ENCODE results near the gene ASTN1.

ASTN1 gene

DNA sequence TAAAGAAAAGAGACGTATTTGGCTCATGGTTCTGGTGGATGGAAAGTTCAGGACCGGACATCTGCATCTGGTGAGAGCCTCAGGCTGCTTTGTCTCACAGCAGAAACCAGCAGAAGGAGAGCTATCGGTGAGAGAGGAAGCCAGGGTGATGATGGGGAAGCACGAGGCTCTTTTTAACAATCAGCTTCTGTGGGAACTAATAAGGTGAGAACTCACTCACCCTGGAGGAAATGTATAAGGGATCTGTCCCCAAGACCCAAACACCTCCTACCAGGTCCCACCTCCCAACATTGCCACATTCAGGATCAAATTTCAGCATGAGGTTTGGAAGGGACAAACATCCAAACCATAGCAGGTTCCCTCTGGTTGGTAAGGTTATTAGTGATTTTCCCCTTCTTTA is 32.8 kb downstream of the ASTN1 start:
- Histone ChIP-seq H3K36me3 (ENCODE audit: control insufficient read depth in 2 of 2, insufficient read depth in 2 of 2, low read length in 2 of 2) (no peaks in the 10 kb centered on the region), H3K9ac (ENCODE audit: low read length in 2 of 2) (no peak overlapping the region), H3K4me3 (ENCODE audit: low read length in 2 of 2) (no peak overlapping the region), H3K27me3 (ENCODE audit: control insufficient read depth in 1 of 2, insufficient read depth in 2 of 2, low read length in 2 of 2) (peaks cover 0 to 2% of the 10 kb centered on the region in 2 donors), H3K9me3 (ENCODE audit: control insufficient read depth in 2 of 2, low read length in 2 of 2) (no peaks in the 10 kb centered on the region), H3K4me1 (ENCODE audit: control insufficient read depth, insufficient read depth, low read length) (no peaks in the 10 kb centered on the region), H3K27ac (ENCODE audit: low read length) (no peak overlapping the region)

- Histone ChIP-seq H3K4me1 (ENCODE audit: control insufficient read depth, insufficient read depth, low read length) (no peaks in the 10 kb centered on the region), H3K27me3 (ENCODE audit: control insufficient read depth in 1 of 2, insufficient read depth in 2 of 2, low read length in 2 of 2) (peaks cover 0 to 2% of the 10 kb centered on the region in 2 donors), H3K36me3 (ENCODE audit: control insufficient read depth in 2 of 2, insufficient read depth in 2 of 2, low read length in 2 of 2) (no peaks in the 10 kb centered on the region), H3K27ac (ENCODE audit: low read length) (no peak overlapping the region), H3K9ac (ENCODE audit: low read length in 2 of 2) (no peak overlapping the region), H3K4me3 (ENCODE audit: low read length in 2 of 2) (no peak overlapping the region), H3K9me3 (ENCODE audit: control insufficient read depth in 2 of 2, low read length in 2 of 2) (no peaks in the 10 kb centered on the region)
These were observed 34.0 kb downstream of the ASTN1 start for GRCh38 chr1:177130451-177130945.

DNA sequence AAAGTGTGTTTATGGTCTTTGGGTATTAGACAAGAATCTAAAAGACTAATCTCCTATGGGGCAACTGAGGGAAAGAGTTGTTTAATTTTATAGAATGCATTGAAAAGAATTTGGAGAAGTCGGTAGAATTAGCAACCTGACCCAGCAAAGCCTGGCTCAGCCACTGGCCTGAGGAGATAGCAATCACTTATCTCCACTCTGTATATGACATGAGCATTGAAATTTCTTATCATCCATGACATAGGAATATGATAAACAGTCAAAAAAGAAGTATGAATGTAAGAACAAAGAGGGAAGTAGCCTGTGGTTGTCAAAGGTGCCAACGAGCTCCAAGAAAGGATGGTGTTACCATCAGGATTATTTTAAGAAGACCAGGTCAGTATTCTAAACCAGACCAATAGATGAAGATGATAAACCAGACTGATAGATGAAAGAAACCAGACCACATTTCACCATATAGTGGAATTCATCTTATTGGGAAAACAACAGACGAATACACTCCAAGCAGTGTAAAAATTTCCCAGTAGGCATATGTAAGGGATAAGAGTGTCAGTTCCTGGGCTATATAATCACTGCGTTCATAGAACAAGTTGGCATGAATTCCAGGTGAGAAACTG is 35.7 kb downstream of the ASTN1 start:
- Histone ChIP-seq H3K9ac (ENCODE audit: low read length in 2 of 2) (no peak overlapping the region), H3K36me3 (ENCODE audit: control insufficient read depth in 2 of 2, insufficient read depth in 2 of 2, low read length in 2 of 2) (no peaks in the 10 kb centered on the region), H3K27me3 (ENCODE audit: control insufficient read depth in 1 of 2, insufficient read depth in 2 of 2, low read length in 2 of 2) (peaks cover 0 to 2% of the 10 kb centered on the region in 2 donors), H3K4me1 (ENCODE audit: control insufficient read depth, insufficient read depth, low read length) (no peaks in the 10 kb centered on the region), H3K27ac (ENCODE audit: low read length) (no peak overlapping the region), H3K4me3 (ENCODE audit: low read length in 2 of 2) (no peak overlapping the region), H3K9me3 (ENCODE audit: control insufficient read depth in 2 of 2, low read length in 2 of 2) (no peaks in the 10 kb centered on the region)

- no peaks in the 10 kb centered on the region for H3K9me3 ChIP-seq (ENCODE audit: control insufficient read depth in 2 of 2, low read length in 2 of 2)
- H3K27me3 ChIP-seq (ENCODE audit: control insufficient read depth in 1 of 2, insufficient read depth in 2 of 2, low read length in 2 of 2), result peaks cover 0 to 2% of the 10 kb centered on the region in 2 donors
- no peak overlapping the region for H3K4me3 ChIP-seq (ENCODE audit: low read length in 2 of 2)
- H3K27ac ChIP-seq (ENCODE audit: low read length), result no peak overlapping the region
- H3K36me3 ChIP-seq (ENCODE audit: control insufficient read depth in 2 of 2, insufficient read depth in 2 of 2, low read length in 2 of 2), result no peaks in the 10 kb centered on the region
- no peaks in the 10 kb centered on the region for H3K4me1 ChIP-seq (ENCODE audit: control insufficient read depth, insufficient read depth, low read length)
- no peak overlapping the region for H3K9ac ChIP-seq (ENCODE audit: low read length in 2 of 2)
These were observed 38.2 kb downstream of the ASTN1 start for GRCh38 chr1:177126267-177126666.

GRCh38 chr1:177124577-177125278 is 39.8 kb downstream of the ASTN1 start:
- H3K9ac ChIP-seq (ENCODE audit: low read length in 2 of 2), result no peak overlapping the region
- no peaks in the 10 kb centered on the region for H3K9me3 ChIP-seq (ENCODE audit: control insufficient read depth in 2 of 2, low read length in 2 of 2)
- H3K27ac ChIP-seq (ENCODE audit: low read length), result no peak overlapping the region
- H3K36me3 ChIP-seq (ENCODE audit: control insufficient read depth in 2 of 2, insufficient read depth in 2 of 2, low read length in 2 of 2), result no peaks in the 10 kb centered on the region
- H3K27me3 ChIP-seq (ENCODE audit: control insufficient read depth in 1 of 2, insufficient read depth in 2 of 2, low read length in 2 of 2), result peaks cover 0 to 2% of the 10 kb centered on the region in 2 donors
- H3K4me1 ChIP-seq (ENCODE audit: control insufficient read depth, insufficient read depth, low read length), result no peaks in the 10 kb centered on the region
- no peak overlapping the region for H3K4me3 ChIP-seq (ENCODE audit: low read length in 2 of 2)

DNA sequence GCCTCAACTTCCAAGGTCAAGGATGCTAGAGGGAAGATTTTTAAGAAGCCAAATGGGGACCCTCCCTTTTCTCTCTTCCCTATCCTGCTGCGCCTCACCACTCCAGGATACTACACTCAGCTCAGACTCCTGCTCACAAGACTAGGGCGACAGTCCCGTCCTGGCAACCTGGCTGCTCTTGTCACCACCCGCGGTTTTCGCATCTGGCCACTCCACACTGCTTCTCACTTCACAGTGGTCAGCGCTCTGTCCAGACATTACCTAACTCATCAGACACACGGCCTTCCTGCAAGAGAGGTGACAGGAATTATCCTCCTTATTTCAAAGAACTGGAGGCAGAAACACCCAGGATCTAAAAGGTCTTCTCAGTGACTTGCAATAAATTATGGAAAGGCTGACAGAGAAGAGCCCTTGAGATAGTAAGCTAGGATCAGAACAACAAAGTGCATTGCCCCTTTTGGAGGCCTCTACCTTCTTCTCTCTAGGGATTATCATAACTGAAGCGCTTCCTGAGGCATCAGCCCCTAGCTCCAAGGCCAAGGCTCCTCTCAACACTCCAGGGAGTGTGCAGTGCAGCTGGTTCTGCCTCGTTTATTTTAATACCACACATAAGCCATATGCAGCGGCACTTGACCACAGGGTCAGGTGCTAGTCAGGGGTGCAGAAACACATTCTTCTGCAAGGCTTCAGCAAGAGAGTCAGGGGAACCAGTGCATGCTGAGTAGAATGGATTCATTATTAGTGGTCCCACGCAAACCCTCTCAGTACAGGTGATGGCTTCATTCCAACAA is 41.9 kb downstream of the ASTN1 start:
- Histone ChIP-seq H3K27ac (ENCODE audit: low read length) (no peak overlapping the region), H3K9ac (ENCODE audit: low read length in 2 of 2) (no peak overlapping the region), H3K4me1 (ENCODE audit: control insufficient read depth, insufficient read depth, low read length) (no peaks in the 10 kb centered on the region), H3K9me3 (ENCODE audit: control insufficient read depth in 2 of 2, low read length in 2 of 2) (no peaks in the 10 kb centered on the region), H3K27me3 (ENCODE audit: control insufficient read depth in 1 of 2, insufficient read depth in 2 of 2, low read length in 2 of 2) (peaks cover 0 to 6% of the 10 kb centered on the region in 2 donors), H3K36me3 (ENCODE audit: control insufficient read depth in 2 of 2, insufficient read depth in 2 of 2, low read length in 2 of 2) (no peaks in the 10 kb centered on the region), H3K4me3 (ENCODE audit: low read length in 2 of 2) (no peak overlapping the region)

DNA sequence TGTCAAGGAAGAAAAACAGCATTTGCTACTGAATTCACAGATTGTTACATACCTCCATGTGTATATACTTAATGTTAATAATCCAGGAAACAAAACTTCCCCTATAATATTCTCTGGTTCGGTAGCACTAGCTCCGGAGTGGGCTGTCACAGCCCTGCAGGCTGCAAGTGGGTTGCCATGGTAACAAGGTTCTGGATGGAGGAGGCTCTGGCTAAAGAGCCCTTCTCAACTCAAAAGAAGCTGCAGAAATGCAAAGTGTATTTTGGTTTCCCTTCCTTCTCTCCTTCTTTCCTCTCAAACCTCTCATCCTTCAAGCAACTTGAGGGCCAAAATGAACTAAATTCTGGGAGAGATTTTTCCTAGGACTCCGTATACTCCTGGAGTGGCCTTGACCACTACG is 45.2 kb downstream of the ASTN1 start:
- peaks cover 0 to 4% of the 10 kb centered on the region in 2 donors for H3K27me3 ChIP-seq (ENCODE audit: control insufficient read depth in 1 of 2, insufficient read depth in 2 of 2, low read length in 2 of 2)
- H3K9me3 ChIP-seq (ENCODE audit: control insufficient read depth in 2 of 2, low read length in 2 of 2), result no peaks in the 10 kb centered on the region
- no peaks in the 10 kb centered on the region for H3K4me1 ChIP-seq (ENCODE audit: control insufficient read depth, insufficient read depth, low read length)
- no peak overlapping the region for H3K9ac ChIP-seq (ENCODE audit: low read length in 2 of 2)
- no peak overlapping the region for H3K4me3 ChIP-seq (ENCODE audit: low read length in 2 of 2)
- no peak overlapping the region for H3K27ac ChIP-seq (ENCODE audit: low read length)
- no peaks in the 10 kb centered on the region for H3K36me3 ChIP-seq (ENCODE audit: control insufficient read depth in 2 of 2, insufficient read depth in 2 of 2, low read length in 2 of 2)

- H3K4me3 ChIP-seq (ENCODE audit: low read length in 2 of 2), result no peak overlapping the region
- no peak overlapping the region for H3K9ac ChIP-seq (ENCODE audit: low read length in 2 of 2)
- H3K9me3 ChIP-seq (ENCODE audit: control insufficient read depth in 2 of 2, low read length in 2 of 2), result no peaks in the 10 kb centered on the region
- peaks cover 0 to 4% of the 10 kb centered on the region in 2 donors for H3K27me3 ChIP-seq (ENCODE audit: control insufficient read depth in 1 of 2, insufficient read depth in 2 of 2, low read length in 2 of 2)
- H3K36me3 ChIP-seq (ENCODE audit: control insufficient read depth in 2 of 2, insufficient read depth in 2 of 2, low read length in 2 of 2), result no peaks in the 10 kb centered on the region
- no peak overlapping the region for H3K27ac ChIP-seq (ENCODE audit: low read length)
- no peaks in the 10 kb centered on the region for H3K4me1 ChIP-seq (ENCODE audit: control insufficient read depth, insufficient read depth, low read length)
These were observed 45.6 kb downstream of the ASTN1 start for GRCh38 chr1:177118901-177119300.

- H3K9me3 ChIP-seq (ENCODE audit: control insufficient read depth in 2 of 2, low read length in 2 of 2), result no peaks in the 10 kb centered on the region
- H3K4me3 ChIP-seq (ENCODE audit: low read length in 2 of 2), result no peak overlapping the region
- H3K27me3 ChIP-seq (ENCODE audit: control insufficient read depth in 1 of 2, insufficient read depth in 2 of 2, low read length in 2 of 2), result peaks cover 0 to 10% of the 10 kb centered on the region in 2 donors
- no peaks in the 10 kb centered on the region for H3K36me3 ChIP-seq (ENCODE audit: control insufficient read depth in 2 of 2, insufficient read depth in 2 of 2, low read length in 2 of 2)
- H3K27ac ChIP-seq (ENCODE audit: low read length), result no peak overlapping the region
- no peaks in the 10 kb centered on the region for H3K4me1 ChIP-seq (ENCODE audit: control insufficient read depth, insufficient read depth, low read length)
- H3K9ac ChIP-seq (ENCODE audit: low read length in 2 of 2), result no peak overlapping the region
These were observed 47.6 kb downstream of the ASTN1 start for GRCh38 chr1:177116941-177117340.

GRCh38 chr1:177106614-177107365 is 57.7 kb downstream of the ASTN1 start:
- H3K4me3 ChIP-seq (ENCODE audit: low read length in 2 of 2), result no peak overlapping the region
- no peaks in the 10 kb centered on the region for H3K4me1 ChIP-seq (ENCODE audit: control insufficient read depth, insufficient read depth, low read length)
- H3K9me3 ChIP-seq (ENCODE audit: control insufficient read depth in 2 of 2, low read length in 2 of 2), result no peaks in the 10 kb centered on the region
- peaks cover 0 to under 1% of the 10 kb centered on the region in 2 donors for H3K27me3 ChIP-seq (ENCODE audit: control insufficient read depth in 1 of 2, insufficient read depth in 2 of 2, low read length in 2 of 2)
- H3K27ac ChIP-seq (ENCODE audit: low read length), result no peak overlapping the region
- H3K9ac ChIP-seq (ENCODE audit: low read length in 2 of 2), result no peak overlapping the region
- no peaks in the 10 kb centered on the region for H3K36me3 ChIP-seq (ENCODE audit: control insufficient read depth in 2 of 2, insufficient read depth in 2 of 2, low read length in 2 of 2)
